Muscle layer of colon (tissue), 2 donors: ENCODE data around the gene ZMIZ1.

ENCODE experiments used
- H3K27ac ChIP-seq: one replicate; pipeline ENCODE4 v1.7.0; 2013; ENCODE audit warnings: low read depth, mild to moderate bottlenecking, low read length, moderate library complexity
- H3K27me3 ChIP-seq, 2 donors: one replicate each; pipeline ENCODE4 v1.7.0; 2013; ENCODE audit warnings: low read length in 2 of 2, mild to moderate bottlenecking in 2 of 2; ENCODE audit not compliant: insufficient read depth in 2 of 2, control insufficient read depth in 1 of 2
- H3K36me3 ChIP-seq: one replicate; pipeline ENCODE4 v1.7.0; 2013; ENCODE audit warnings: mild to moderate bottlenecking, low read length; ENCODE audit not compliant: insufficient read depth
- H3K4me1 ChIP-seq: one replicate; pipeline ENCODE4 v1.7.0; 2013; ENCODE audit warnings: mild to moderate bottlenecking, low read length; ENCODE audit not compliant: insufficient read depth
- H3K4me3 ChIP-seq, 2 donors: one replicate each; pipeline ENCODE4 v1.7.0; 2013; ENCODE audit warnings: low read length in 2 of 2, low read depth in 1 of 2, mild to moderate bottlenecking in 1 of 2, moderate library complexity in 1 of 2
- H3K9ac ChIP-seq: one replicate; pipeline ENCODE4 v1.7.0; 2013; ENCODE audit warnings: low read length
- H3K9me3 ChIP-seq: one replicate; pipeline ENCODE4 v1.7.0; 2013; ENCODE audit warnings: mild to moderate bottlenecking, low read length
- donor health status: abdominal sarcoma.
- donor health status: Adenocarcinoma of cecum.

Gene ZMIZ1

GRCh38 chr10:79208251-79208983, 139.7 kb downstream of the ZMIZ1 start:
- Histone ChIP-seq H3K27ac (no peak overlapping the region), H3K4me1 (peaks cover 18% of the 10 kb centered on the region), H3K27me3 (no peaks in the 10 kb centered on the region), H3K36me3 (peaks cover 74% of the 10 kb centered on the region), H3K9ac (no peak overlapping the region), H3K4me3 (no peak overlapping the region), H3K9me3 (no peaks in the 10 kb centered on the region)

GRCh38 chr10:79209340-79209739, 140.6 kb downstream of the ZMIZ1 start:
- Histone ChIP-seq H3K36me3 (peaks cover 74% of the 10 kb centered on the region), H3K9ac (no peak overlapping the region), H3K4me1 (peaks cover 11% of the 10 kb centered on the region), H3K4me3 (no peak overlapping the region), H3K27ac (no peak overlapping the region), H3K9me3 (no peaks in the 10 kb centered on the region), H3K27me3 (no peaks in the 10 kb centered on the region)

GRCh38 chr10:79209831-79210230, 141.1 kb downstream of the ZMIZ1 start:
- no peaks in the 10 kb centered on the region for H3K9me3 ChIP-seq
- peaks cover 74% of the 10 kb centered on the region for H3K36me3 ChIP-seq

GRCh38 chr10:79210672-79211071, 141.9 kb downstream of the ZMIZ1 start:
- no peak overlapping the region for H3K27ac ChIP-seq
- H3K36me3 ChIP-seq, result peaks cover 68% of the 10 kb centered on the region

More at GRCh38 chr10:79209831-79210230, 141.1 kb downstream of the ZMIZ1 start:
- no peak overlapping the region for H3K27ac ChIP-seq
- peaks cover 11% of the 10 kb centered on the region for H3K4me1 ChIP-seq
- no peaks in the 10 kb centered on the region for H3K27me3 ChIP-seq
- no peak overlapping the region for H3K4me3 ChIP-seq
- H3K9ac ChIP-seq, result no peak overlapping the region

GRCh38 chr10:79211616-79212015, 142.8 kb downstream of the ZMIZ1 start:
- H3K27me3 ChIP-seq, result no peaks in the 10 kb centered on the region
- H3K9me3 ChIP-seq, result no peaks in the 10 kb centered on the region
- H3K36me3 ChIP-seq, result peaks cover 70% of the 10 kb centered on the region
- no peak overlapping the region for H3K9ac ChIP-seq
- no peak overlapping the region for H3K4me3 ChIP-seq
- peaks cover 3% of the 10 kb centered on the region for H3K4me1 ChIP-seq
- no peak overlapping the region for H3K27ac ChIP-seq

More at GRCh38 chr10:79210672-79211071, 141.9 kb downstream of the ZMIZ1 start:
- H3K9me3 ChIP-seq, result no peaks in the 10 kb centered on the region
- H3K9ac ChIP-seq, result no peak overlapping the region
- no peaks in the 10 kb centered on the region for H3K27me3 ChIP-seq
- no peak overlapping the region for H3K4me3 ChIP-seq
- peaks cover 11% of the 10 kb centered on the region for H3K4me1 ChIP-seq

- H3K4me3 ChIP-seq, result no peak overlapping the region
- no peak overlapping the region for H3K9ac ChIP-seq
These were observed 146.8 kb downstream of the ZMIZ1 start for GRCh38 chr10:79215531-79215930.

GRCh38 chr10:79219322-79219957, 150.7 kb downstream of the ZMIZ1 start:
- Histone ChIP-seq H3K9ac (peak overlapping the region; percentile 24), H3K9me3 (no peaks in the 10 kb centered on the region), H3K27me3 (no peaks in the 10 kb centered on the region), H3K4me3 (no peak overlapping the region), H3K4me1 (peaks cover 61% of the 10 kb centered on the region), H3K36me3 (peaks cover 28% of the 10 kb centered on the region), H3K27ac (peak overlapping the region; percentile 95)

More at GRCh38 chr10:79215531-79215930, 146.8 kb downstream of the ZMIZ1 start:
- Histone ChIP-seq H3K27me3 (no peaks in the 10 kb centered on the region), H3K9me3 (no peaks in the 10 kb centered on the region), H3K36me3 (peaks cover 50% of the 10 kb centered on the region), H3K4me1 (peaks cover 22% of the 10 kb centered on the region), H3K27ac (no peak overlapping the region)

- H3K4me3 ChIP-seq, result peak overlapping the region in 1 of 2 donors; percentile 3
- no peaks in the 10 kb centered on the region for H3K9me3 ChIP-seq
- H3K27me3 ChIP-seq, result no peaks in the 10 kb centered on the region
- peak overlapping the region; percentile 4 for H3K9ac ChIP-seq
- peaks cover 24% of the 10 kb centered on the region for H3K36me3 ChIP-seq
- H3K4me1 ChIP-seq, result peaks cover 70% of the 10 kb centered on the region
- H3K27ac ChIP-seq, result peak overlapping the region; percentile 95
These were observed 151.5 kb downstream of the ZMIZ1 start for GRCh38 chr10:79220307-79220706.

- H3K9ac ChIP-seq, result peak overlapping the region; percentile 23
- no peaks in the 10 kb centered on the region for H3K9me3 ChIP-seq
- peak overlapping the region; percentile 3 to 7 for H3K4me3 ChIP-seq
- H3K27me3 ChIP-seq, result no peaks in the 10 kb centered on the region
- peaks cover 80% of the 10 kb centered on the region for H3K4me1 ChIP-seq
- peak overlapping the region; percentile 95 for H3K27ac ChIP-seq
- H3K36me3 ChIP-seq, result peaks cover 16% of the 10 kb centered on the region
These were observed 152.6 kb downstream of the ZMIZ1 start for GRCh38 chr10:79221110-79222051.

- Histone ChIP-seq H3K9ac (peak overlapping the region; percentile 35), H3K27me3 (no peaks in the 10 kb centered on the region), H3K4me3 (no peak overlapping the region), H3K36me3 (peaks cover 14% of the 10 kb centered on the region), H3K4me1 (peaks cover 88% of the 10 kb centered on the region), H3K9me3 (no peaks in the 10 kb centered on the region), H3K27ac (peak overlapping the region; percentile 95)
These were observed 153.4 kb downstream of the ZMIZ1 start for GRCh38 chr10:79222186-79222585.
